Peyer's patch (tissue), 4 donors: Measurements from ENCODE around the gene PPP1R3F. TPM values are rescaled to one million over a fixed set of nuclear protein-coding genes. Genes with fewer than 3 reads are reported as not detected.
A peak's percentile ranks its signal among the peaks of the same experiment; 100 is the strongest.

Source experiments
- DNase-seq, 3 donors: peaks; one replicate each; pipeline ENCODE4 v3.0.0-alpha.2; 2017 to 2019
- H3K27ac ChIP-seq, 4 donors: fragments of 200-600 bp; sonication (generic); one replicate each; pipeline ENCODE4 v1.5.1; 2016 to 2019
- H3K27me3 ChIP-seq, 2 donors: fragments of 200-600 bp; sonication (generic); one replicate each; pipeline ENCODE4 v1.5.1; 2019
- H3K36me3 ChIP-seq, 3 donors: fragments of 200-600 bp; sonication (generic); one replicate each; pipeline ENCODE4 v1.5.1; 2016 to 2019
- H3K4me1 ChIP-seq, 4 donors: fragments of 200-600 bp; sonication (generic); one replicate each; pipeline ENCODE4 v1.5.1; 2016 to 2019
- H3K4me3 ChIP-seq, 4 donors: fragments of 200-600 bp; sonication (generic); 1 replicate in 3 of 4; 2 replicates in 1 of 4; pipeline ENCODE4 v1.5.1; 2016 to 2019; ENCODE audit warnings: mild to moderate bottlenecking in 1 of 4
- H3K9me3 ChIP-seq, 4 donors: fragments of 200-600 bp; sonication (generic); one replicate each; pipeline ENCODE4 v1.5.1; 2016 to 2019; ENCODE audit warnings: mild to moderate bottlenecking in 1 of 4
- POLR2A ChIP-seq, 2 donors: fragments of 450-650 bp; IDR thresholded peaks; one replicate each; pipeline ENCODE4 v1.5.1; 2017; ENCODE audit warnings: antibody characterized with exemption in 2 of 2, mild to moderate bottlenecking in 2 of 2, moderate library complexity in 2 of 2
- total RNA-seq, 4 donors: library from RNA; depleted of rRNA; stranded (reverse); fragments of >200 nt; gene quantifications; one replicate each; pipeline ENCODE4 v1.1.0, GENCODE V29; 2016
- TF ChIP-seq, protein P1 (sequence below), 6 experiments: fragments of 450-650 bp in 4 of 6; fragments of 200-600 bp in 2 of 6; sonication (generic) in 1 of 6; IDR thresholded peaks; one replicate each; pipeline ENCODE4 v1.5.1; 2017 to 2019; ENCODE audit warnings: antibody characterized with exemption in 6 of 6, mild to moderate bottlenecking in 3 of 6, moderate library complexity in 1 of 6

PPP1R3F gene
- total RNA-seq, 4 donors from 2014 or later, result 2.5 to 19.0 (median 7.5) TPM

GRCh38 chrX:49276207-49276606 is 6.6 kb downstream of the PPP1R3F start:
- no peak overlapping the region for H3K27ac ChIP-seq
- no peaks in the 10 kb centered on the region for H3K27me3 ChIP-seq

GRCh38 chrX:49276671-49277534 is 7.3 kb downstream of the PPP1R3F start:
- H3K9me3 ChIP-seq, result no peaks in the 10 kb centered on the region
- DNase-seq, result peak in 1 of 3 donors; percentile 21
- no peak overlapping the region for H3K27ac ChIP-seq
- peaks cover 0 to 8% (median 0%) of the 10 kb centered on the region in 4 donors for H3K4me1 ChIP-seq
- H3K4me3 ChIP-seq, result no peak overlapping the region
- no peak for TF ChIP-seq POLR2A (IDR thresholded peaks at IDR 0.05)
- H3K27me3 ChIP-seq, result no peaks in the 10 kb centered on the region
- no peaks in the 10 kb centered on the region for H3K36me3 ChIP-seq

More at GRCh38 chrX:49276207-49276606, 6.6 kb downstream of the PPP1R3F start:
- Histone ChIP-seq H3K4me1 (peaks cover 0 to 15% (median 2%) of the 10 kb centered on the region in 4 donors), H3K36me3 (no peaks in the 10 kb centered on the region), H3K4me3 (no peak overlapping the region), H3K9me3 (no peaks in the 10 kb centered on the region)
- DNase-seq, result peak in 1 of 3 donors; percentile 11
- TF ChIP-seq, protein P1, sequence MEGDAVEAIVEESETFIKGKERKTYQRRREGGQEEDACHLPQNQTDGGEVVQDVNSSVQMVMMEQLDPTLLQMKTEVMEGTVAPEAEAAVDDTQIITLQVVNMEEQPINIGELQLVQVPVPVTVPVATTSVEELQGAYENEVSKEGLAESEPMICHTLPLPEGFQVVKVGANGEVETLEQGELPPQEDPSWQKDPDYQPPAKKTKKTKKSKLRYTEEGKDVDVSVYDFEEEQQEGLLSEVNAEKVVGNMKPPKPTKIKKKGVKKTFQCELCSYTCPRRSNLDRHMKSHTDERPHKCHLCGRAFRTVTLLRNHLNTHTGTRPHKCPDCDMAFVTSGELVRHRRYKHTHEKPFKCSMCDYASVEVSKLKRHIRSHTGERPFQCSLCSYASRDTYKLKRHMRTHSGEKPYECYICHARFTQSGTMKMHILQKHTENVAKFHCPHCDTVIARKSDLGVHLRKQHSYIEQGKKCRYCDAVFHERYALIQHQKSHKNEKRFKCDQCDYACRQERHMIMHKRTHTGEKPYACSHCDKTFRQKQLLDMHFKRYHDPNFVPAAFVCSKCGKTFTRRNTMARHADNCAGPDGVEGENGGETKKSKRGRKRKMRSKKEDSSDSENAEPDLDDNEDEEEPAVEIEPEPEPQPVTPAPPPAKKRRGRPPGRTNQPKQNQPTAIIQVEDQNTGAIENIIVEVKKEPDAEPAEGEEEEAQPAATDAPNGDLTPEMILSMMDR (IDR thresholded peaks at IDR 0.05), result no peak
- TF ChIP-seq POLR2A (IDR thresholded peaks at IDR 0.05), result no peak

GRCh38 chrX:49277535-49277830 is 7.9 kb downstream of the PPP1R3F start:
- H3K36me3 ChIP-seq, result no peaks in the 10 kb centered on the region
- peaks cover 0 to 2% (median 0%) of the 10 kb centered on the region in 4 donors for H3K4me1 ChIP-seq
- H3K9me3 ChIP-seq, result no peaks in the 10 kb centered on the region
- no peak overlapping the region for H3K27ac ChIP-seq
- H3K27me3 ChIP-seq, result no peaks in the 10 kb centered on the region
- no peak for TF ChIP-seq POLR2A (IDR thresholded peaks at IDR 0.05)
- TF ChIP-seq, protein P1 (IDR thresholded peaks at IDR 0.05), result no peak
- no peak for DNase-seq
- H3K4me3 ChIP-seq, result no peak overlapping the region

DNA sequence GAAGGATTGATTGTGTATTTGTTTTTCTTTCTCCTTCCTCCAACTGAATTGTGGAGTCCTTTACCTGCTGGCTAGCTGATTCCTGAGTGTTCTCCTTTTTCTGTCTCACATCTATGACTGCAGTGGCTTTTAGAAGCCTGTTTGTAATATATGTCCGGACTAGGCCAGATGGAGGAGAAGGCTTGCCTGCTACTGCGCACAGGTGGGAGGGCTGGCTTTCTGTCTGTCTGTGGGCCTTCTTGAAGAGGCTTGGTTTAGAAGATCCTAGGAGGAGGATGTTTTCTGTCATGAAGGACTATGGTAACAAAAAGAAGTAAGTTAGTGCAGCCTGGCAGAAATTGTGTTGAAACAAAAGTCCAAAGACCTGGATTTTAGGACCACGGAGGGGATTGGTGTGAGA is 8.5 kb downstream of the PPP1R3F start:
- Histone ChIP-seq H3K4me1 (no peaks in the 10 kb centered on the region), H3K36me3 (no peaks in the 10 kb centered on the region), H3K27ac (no peak overlapping the region), H3K4me3 (no peak overlapping the region), H3K9me3 (no peaks in the 10 kb centered on the region), H3K27me3 (no peaks in the 10 kb centered on the region)
- peak in 2 of 3 donors; percentile 7 to 22 for DNase-seq
- TF ChIP-seq POLR2A (IDR thresholded peaks at IDR 0.05), result no peak
- TF ChIP-seq, protein P1 (IDR thresholded peaks at IDR 0.05), result no peak

DNA sequence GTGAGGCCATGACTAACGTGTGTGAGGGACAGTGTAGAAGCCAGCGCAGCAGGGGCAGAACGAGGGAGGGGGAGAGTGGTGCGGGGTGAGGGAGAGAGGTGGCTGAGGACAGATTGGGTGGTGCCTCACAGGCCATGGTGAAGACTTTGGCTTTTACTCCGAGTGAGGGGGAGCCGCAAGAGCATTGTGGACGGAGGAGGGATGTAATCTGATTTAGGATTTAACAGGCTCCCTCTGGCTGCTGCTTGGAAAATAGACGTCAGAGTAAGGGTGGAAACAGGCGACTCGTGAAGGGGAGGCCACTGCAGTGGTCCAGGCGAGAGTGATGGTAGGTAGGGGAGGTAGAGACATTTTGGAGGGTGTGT is 13.0 kb downstream of the PPP1R3F start:
- DNase-seq, result peak in 2 of 3 donors; percentile 4 to 36
- Histone ChIP-seq H3K27me3 (no peaks in the 10 kb centered on the region), H3K9me3 (no peaks in the 10 kb centered on the region), H3K4me1 (no peaks in the 10 kb centered on the region), H3K4me3 (no peak overlapping the region), H3K36me3 (no peaks in the 10 kb centered on the region), H3K27ac (no peak overlapping the region)
- TF ChIP-seq POLR2A (IDR thresholded peaks at IDR 0.05), result no peak
- TF ChIP-seq, protein P1 (IDR thresholded peaks at IDR 0.05), result peak in 1 of 6 experiments; percentile 1

DNA sequence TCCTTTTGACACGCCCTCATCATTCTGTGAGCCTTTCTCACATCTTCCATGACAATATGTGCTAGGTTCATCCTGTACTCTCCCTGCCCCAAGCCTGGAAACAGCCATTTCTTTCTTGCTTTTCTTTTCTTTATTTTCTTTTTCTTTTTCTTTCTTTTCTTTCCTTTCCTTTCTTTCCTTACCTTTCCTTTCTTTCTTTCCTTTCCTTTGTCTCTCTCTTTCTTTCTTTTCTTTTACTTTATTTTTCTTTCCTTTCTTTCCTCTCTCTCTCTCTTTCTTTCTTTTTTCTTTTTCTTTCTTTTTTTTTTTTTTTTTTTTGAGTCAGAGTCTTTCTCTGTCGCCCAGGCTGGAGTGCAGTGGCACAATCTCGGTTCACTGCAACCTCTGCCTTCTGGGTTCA is 14.6 kb downstream of the PPP1R3F start:
- Histone ChIP-seq H3K9me3 (no peaks in the 10 kb centered on the region), H3K27me3 (no peaks in the 10 kb centered on the region), H3K4me1 (no peaks in the 10 kb centered on the region), H3K4me3 (no peak overlapping the region), H3K27ac (no peak overlapping the region), H3K36me3 (no peaks in the 10 kb centered on the region)
- TF ChIP-seq POLR2A (IDR thresholded peaks at IDR 0.05), result no peak
- TF ChIP-seq, protein P1 (IDR thresholded peaks at IDR 0.05), result no peak
- DNase-seq, result no peak
